Osteocyte (in vitro differentiated cells): ENCODE results near the gene FUZ. TPM values are rescaled to one million over a fixed set of nuclear protein-coding genes. Genes with fewer than 3 reads are reported as not detected.
"Not testable (repeated sequence)": the region's sequence is repeated elsewhere in the genome, so short reads cannot be mapped to it uniquely, and the experiment has no call there.

Experiments used
- DNase-seq: peaks from one replicate; pipeline ENCODE4 v3.0.0; 2021; ENCODE audit warnings: mixed read lengths; ENCODE audit not compliant: unreplicated experiment; ENCODE audit errors: extremely low spot score
- H3K27ac Mint-ChIP-seq: one replicate; pipeline ENCODE4 v1.8.0; 2021; ENCODE audit warnings: mild to moderate bottlenecking, mixed read lengths; ENCODE audit not compliant: unreplicated experiment
- H3K27me3 Mint-ChIP-seq: one replicate; pipeline ENCODE4 v1.8.0; 2021; ENCODE audit warnings: mixed read lengths; ENCODE audit not compliant: unreplicated experiment
- H3K36me3 Mint-ChIP-seq: one replicate; pipeline ENCODE4 v1.8.0; 2021; ENCODE audit warnings: mixed read lengths; ENCODE audit not compliant: unreplicated experiment
- H3K4me1 Mint-ChIP-seq: one replicate; pipeline ENCODE4 v1.8.0; 2021; ENCODE audit warnings: mixed read lengths; ENCODE audit not compliant: unreplicated experiment
- H3K4me3 Mint-ChIP-seq: one replicate; pipeline ENCODE4 v1.8.0; 2021; ENCODE audit warnings: mild to moderate bottlenecking, moderate library complexity, mixed read lengths; ENCODE audit not compliant: unreplicated experiment
- H3K9me3 Mint-ChIP-seq: one replicate; pipeline ENCODE4 v1.8.0; 2021; ENCODE audit warnings: mixed read lengths; ENCODE audit not compliant: unreplicated experiment
- CTCF ChIP-seq: fragments of 200-600 bp; sonication (generic); IDR thresholded peaks from 2 replicates; pipeline ENCODE4 v1.5.0; 2021; ENCODE audit warnings: antibody characterized with exemption, mild to moderate bottlenecking, moderate library complexity
- total RNA-seq: library from RNA; stranded (reverse); gene quantifications from 2 replicates; pipeline ENCODE4 v1.2.1, GENCODE V29; 2021

FUZ gene
- total RNA-seq, 1 donor from 2014 or later = 24.4 TPM

DNA sequence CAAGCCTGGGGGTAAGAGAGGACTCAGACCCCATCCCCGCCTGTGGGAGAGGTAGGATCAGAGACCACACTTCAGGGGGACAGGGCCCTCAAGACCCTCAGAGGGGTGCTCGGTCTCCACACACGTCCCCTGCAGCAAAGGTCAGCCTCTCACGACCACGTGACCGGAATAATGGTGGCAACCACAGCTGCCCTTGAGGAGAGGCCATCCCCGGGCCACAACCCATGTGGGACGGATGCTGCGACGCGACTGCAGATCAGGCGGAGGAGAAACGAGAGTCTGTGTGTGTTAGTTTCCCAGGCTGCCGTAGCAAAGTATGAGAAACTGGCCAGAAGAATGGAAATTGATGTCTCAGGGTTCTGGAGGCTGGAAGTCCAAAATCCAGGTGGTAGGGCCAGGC is 13.9 kb upstream of the FUZ start:
- Mint-ChIP-seq H3K9me3 (no peaks in the 10 kb centered on the region), H3K4me3 (no peak overlapping the region), H3K4me1 (no peaks in the 10 kb centered on the region), H3K27ac (no peak overlapping the region), H3K36me3 (peaks cover 16% of the 10 kb centered on the region), H3K27me3 (no peaks in the 10 kb centered on the region)
- no peak for TF ChIP-seq CTCF
- no peak for DNase-seq

DNA sequence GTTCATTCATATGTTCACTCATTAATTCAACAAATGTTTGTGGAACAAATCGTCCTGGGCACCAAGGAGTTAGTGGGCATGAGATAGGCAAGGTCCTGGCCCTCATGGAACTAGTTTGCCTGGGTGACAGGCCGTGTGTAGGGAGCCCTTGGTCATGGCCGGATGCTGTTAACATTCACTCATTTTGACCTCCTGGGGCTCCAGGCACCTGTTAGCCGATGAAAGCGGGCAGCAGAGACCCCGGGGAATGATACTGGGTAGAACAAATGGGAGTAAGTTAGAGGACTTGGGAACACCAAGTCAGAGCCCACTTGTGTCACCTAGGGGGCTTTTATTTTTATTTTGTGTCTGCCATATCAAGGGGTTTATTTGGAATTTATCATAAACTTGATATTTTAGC is 11.6 kb upstream of the FUZ start:
- Mint-ChIP-seq H3K27ac (no peak overlapping the region), H3K4me3 (no peak overlapping the region)
- no peak for DNase-seq

GRCh38 chr19:49823472-49823871 is 10.4 kb upstream of the FUZ start:
- peaks cover 20% of the 10 kb centered on the region for H3K36me3 Mint-ChIP-seq
- no peaks in the 10 kb centered on the region for H3K27me3 Mint-ChIP-seq
- H3K27ac Mint-ChIP-seq = no peak overlapping the region
- H3K4me3 Mint-ChIP-seq = no peak overlapping the region
- DNase-seq = no peak
- peaks cover 8% of the 10 kb centered on the region for H3K4me1 Mint-ChIP-seq
- H3K9me3 Mint-ChIP-seq = no peaks in the 10 kb centered on the region
- no peak for TF ChIP-seq CTCF

More for the DNA sequence above, 11.6 kb upstream of the FUZ start:
- Mint-ChIP-seq H3K27me3 (no peaks in the 10 kb centered on the region), H3K4me1 (peaks cover under 1% of the 10 kb centered on the region), H3K36me3 (peaks cover 22% of the 10 kb centered on the region), H3K9me3 (no peaks in the 10 kb centered on the region)
- TF ChIP-seq CTCF = no peak

GRCh38 chr19:49820125-49820524 is 7.0 kb upstream of the FUZ start:
- H3K9me3 Mint-ChIP-seq = no peaks in the 10 kb centered on the region
- no peak overlapping the region for H3K4me3 Mint-ChIP-seq
- peaks cover 11% of the 10 kb centered on the region for H3K4me1 Mint-ChIP-seq
- TF ChIP-seq CTCF = no peak
- no peaks in the 10 kb centered on the region for H3K27me3 Mint-ChIP-seq
- no peak for DNase-seq
- no peak overlapping the region for H3K27ac Mint-ChIP-seq
- peaks cover 10% of the 10 kb centered on the region for H3K36me3 Mint-ChIP-seq

DNA sequence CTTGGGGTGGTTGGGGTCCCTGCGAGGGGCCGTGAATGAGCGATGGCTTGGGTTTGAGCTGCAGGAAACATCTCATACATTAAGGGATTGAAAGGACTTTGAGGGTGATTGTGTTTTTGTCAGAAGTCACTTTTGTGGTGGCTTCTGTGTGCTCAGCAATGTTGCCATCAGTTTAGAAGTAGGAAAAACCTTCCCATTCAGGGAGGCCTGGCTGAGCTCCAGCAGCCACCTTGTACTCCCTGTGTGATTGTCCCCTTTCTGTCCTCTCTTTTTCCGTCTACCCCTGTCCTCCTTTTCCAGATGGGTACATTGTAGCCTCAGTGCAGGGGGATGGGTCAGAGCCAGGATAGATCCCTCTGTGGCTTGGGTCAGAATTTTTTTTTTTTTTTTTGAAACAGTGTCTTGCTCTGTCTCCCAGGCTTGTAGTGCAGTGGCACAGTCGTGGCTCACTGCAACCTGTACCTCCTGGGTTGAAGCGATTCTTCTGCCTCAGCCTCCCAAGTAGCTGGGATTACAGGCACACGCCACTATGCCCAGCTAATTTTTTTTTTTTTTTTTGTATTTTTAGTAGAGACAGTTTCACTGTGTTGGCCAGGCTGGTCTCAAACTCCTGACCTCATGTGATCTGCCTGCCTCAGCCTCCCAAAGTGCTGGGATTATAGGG is 6.5 kb upstream of the FUZ start:
- Mint-ChIP-seq H3K27ac (peak overlapping the region; percentile 100), H3K4me3 (peak overlapping the region; percentile 99), H3K36me3 (peaks cover 10% of the 10 kb centered on the region), H3K4me1 (peaks cover 11% of the 10 kb centered on the region)
- not testable (repeated sequence) for H3K9me3 Mint-ChIP-seq, H3K27me3 Mint-ChIP-seq, DNase-seq
